C4-2B (cell line): ENCODE data around the gene NR3C1.

ENCODE experiments used
- CTCF ChIP-seq: fragments of 450-650 bp; conservative IDR thresholded peaks from 2 replicates; pipeline ENCODE4 v1.5.1; 2017; ENCODE audit warnings: mild to moderate bottlenecking
- ZFX ChIP-seq: fragments of 450-650 bp; IDR thresholded peaks from 2 replicates; pipeline ENCODE4 v1.6.1; 2017

DNA sequence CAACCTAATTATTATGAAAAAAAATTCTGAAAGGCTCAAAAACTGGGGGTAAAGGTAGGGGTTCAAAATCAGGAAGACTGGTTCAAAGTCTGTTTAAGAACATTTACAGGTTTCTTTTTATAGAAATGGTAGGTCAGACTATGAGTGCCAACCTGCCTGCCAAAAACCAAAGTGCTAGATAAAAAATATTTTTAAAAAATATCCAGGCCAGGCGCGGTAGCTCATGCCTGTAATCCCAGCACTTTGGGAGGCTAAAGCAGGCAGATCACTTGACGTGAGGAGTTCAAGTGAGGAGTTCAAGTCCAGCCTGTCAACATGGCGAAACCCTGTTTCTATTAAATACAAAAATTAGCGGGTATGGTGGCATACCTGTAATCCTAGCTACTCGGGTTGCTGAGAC is 67.0 kb downstream of the NR3C1 start:
- TF ChIP-seq CTCF: no peak
- TF ChIP-seq ZFX: no peak
